Omental fat pad (tissue), 4 donors: ENCODE measurements around the gene ACBD7. TPM values are rescaled to one million over a fixed set of nuclear protein-coding genes. Genes with fewer than 3 reads are reported as not detected.

ENCODE experiments used
- ATAC-seq: fragments of 150-250 bp; one replicate; pipeline ENCODE4 v1.9.1; 2016; ENCODE audit warnings: mild to moderate bottlenecking, moderate library complexity; ENCODE audit not compliant: low FRiP score
- DNase-seq: peaks from one replicate; pipeline ENCODE4 v3.0.0-alpha.2; 2019; ENCODE audit warnings: low spot score
- CTCF ChIP-seq, 3 donors: fragments of 450-650 bp; IDR thresholded peaks; one replicate each; pipeline ENCODE4 v1.5.1; 2016 to 2017; ENCODE audit warnings: antibody characterized with exemption in 3 of 3, mild to moderate bottlenecking in 3 of 3, moderate library complexity in 2 of 3
- total RNA-seq, 4 donors: library from RNA; depleted of rRNA; stranded (reverse); fragments of >200 nt; gene quantifications; one replicate each; pipeline ENCODE4 v1.1.0, GENCODE V29; 2016

The ACBD7 gene
- total RNA-seq, 4 donors from 2014 or later, result 0.48 TPM; not detected in 3

- TF ChIP-seq CTCF (IDR thresholded peaks at IDR 0.05), result no peak
- DNase-seq (no peak), ATAC-seq (no peak)
Observed at GRCh38 chr10:15069230-15069629, 19.3 kb downstream of the ACBD7 start.

- ATAC-seq, result no peak
- TF ChIP-seq CTCF (IDR thresholded peaks at IDR 0.05), result no peak
- no peak for DNase-seq
Observed at GRCh38 chr10:15068802-15069201, 19.8 kb downstream of the ACBD7 start.

- no peak for TF ChIP-seq CTCF (IDR thresholded peaks at IDR 0.05)
- DNase-seq (no peak), ATAC-seq (no peak)
Observed at GRCh38 chr10:15067154-15067553, 21.4 kb downstream of the ACBD7 start.

- ATAC-seq (no peak), DNase-seq (no peak)
- TF ChIP-seq CTCF (IDR thresholded peaks at IDR 0.05), result no peak
Observed at GRCh38 chr10:15060638-15061037, 27.9 kb downstream of the ACBD7 start.

GRCh38 chr10:15059914-15060313 is 28.7 kb downstream of the ACBD7 start:
- no peak for TF ChIP-seq CTCF (IDR thresholded peaks at IDR 0.05)
- DNase-seq (no peak), ATAC-seq (no peak)

GRCh38 chr10:15058689-15059088 is 29.9 kb downstream of the ACBD7 start:
- TF ChIP-seq CTCF (IDR thresholded peaks at IDR 0.05), result no peak
- ATAC-seq, result no peak
- DNase-seq, result no peak

GRCh38 chr10:15053061-15053460 is 35.5 kb downstream of the ACBD7 start:
- TF ChIP-seq CTCF (IDR thresholded peaks at IDR 0.05), result no peak
- no peak for DNase-seq
- no peak for ATAC-seq
